ENCODE results near the gene SLC39A7. TPM values are rescaled to one million over a fixed set of nuclear protein-coding genes. Genes with fewer than 3 reads are reported as not detected.
A peak's percentile ranks its signal among the peaks of the same experiment; 100 is the strongest.

SLC39A7 gene
- total and polyA plus RNA-seq, 2 of the 13 experiments (the other 11 are each of a cell fraction or from before 2014, with no cell fraction given): 142 to 229 TPM

GRCh38 chr6:33204415-33205190, 3.9 kb downstream of the SLC39A7 start, which contains the start of gene HSD17B8 (continued):
- TF ChIP-seq, protein P1, sequence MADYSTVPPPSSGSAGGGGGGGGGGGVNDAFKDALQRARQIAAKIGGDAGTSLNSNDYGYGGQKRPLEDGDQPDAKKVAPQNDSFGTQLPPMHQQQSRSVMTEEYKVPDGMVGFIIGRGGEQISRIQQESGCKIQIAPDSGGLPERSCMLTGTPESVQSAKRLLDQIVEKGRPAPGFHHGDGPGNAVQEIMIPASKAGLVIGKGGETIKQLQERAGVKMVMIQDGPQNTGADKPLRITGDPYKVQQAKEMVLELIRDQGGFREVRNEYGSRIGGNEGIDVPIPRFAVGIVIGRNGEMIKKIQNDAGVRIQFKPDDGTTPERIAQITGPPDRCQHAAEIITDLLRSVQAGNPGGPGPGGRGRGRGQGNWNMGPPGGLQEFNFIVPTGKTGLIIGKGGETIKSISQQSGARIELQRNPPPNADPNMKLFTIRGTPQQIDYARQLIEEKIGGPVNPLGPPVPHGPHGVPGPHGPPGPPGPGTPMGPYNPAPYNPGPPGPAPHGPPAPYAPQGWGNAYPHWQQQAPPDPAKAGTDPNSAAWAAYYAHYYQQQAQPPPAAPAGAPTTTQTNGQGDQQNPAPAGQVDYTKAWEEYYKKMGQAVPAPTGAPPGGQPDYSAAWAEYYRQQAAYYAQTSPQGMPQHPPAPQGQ (CRISPR knock-in tag; IDR thresholded peaks at IDR 0.05; ENCODE audit: borderline replicate concordance): no peak
- TF ChIP-seq BCL3 (CRISPR knock-in tag; IDR thresholded peaks at IDR 0.05) (no peak), ZBTB49 (CRISPR knock-in tag; IDR thresholded peaks at IDR 0.05; ENCODE audit: borderline replicate concordance) (no peak), ZNF280B (CRISPR knock-in tag; IDR thresholded peaks at IDR 0.05; ENCODE audit: borderline replicate concordance) (no peak), ZNF784 (CRISPR knock-in tag; IDR thresholded peaks at IDR 0.05; ENCODE audit: borderline replicate concordance) (peak; percentile 52; the same call in 1 of the 2 replicates), MLX (CRISPR knock-in tag; IDR thresholded peaks at IDR 0.05) (no peak), NFYC (CRISPR knock-in tag; IDR thresholded peaks at IDR 0.05) (peak; percentile 87), RAD51 (IDR thresholded peaks at IDR 0.05; ENCODE audit: borderline replicate concordance) (no peak), TFE3 (CRISPR knock-in tag; IDR thresholded peaks at IDR 0.05) (no peak), ZNF740 (CRISPR knock-in tag; IDR thresholded peaks at IDR 0.05) (peak; percentile 83; the same call in 1 of the 2 replicates), DNMT1 (CRISPR knock-in tag; IDR thresholded peaks at IDR 0.05) (peak; percentile 48; the same call in 1 of the 2 replicates), ZNF598 (CRISPR knock-in tag; IDR thresholded peaks at IDR 0.05; ENCODE audit: borderline replicate concordance) (0 out of 2 replicates have a peak, but pooled peaks have one; percentile 40)
- TF ChIP-seq, protein P2, sequence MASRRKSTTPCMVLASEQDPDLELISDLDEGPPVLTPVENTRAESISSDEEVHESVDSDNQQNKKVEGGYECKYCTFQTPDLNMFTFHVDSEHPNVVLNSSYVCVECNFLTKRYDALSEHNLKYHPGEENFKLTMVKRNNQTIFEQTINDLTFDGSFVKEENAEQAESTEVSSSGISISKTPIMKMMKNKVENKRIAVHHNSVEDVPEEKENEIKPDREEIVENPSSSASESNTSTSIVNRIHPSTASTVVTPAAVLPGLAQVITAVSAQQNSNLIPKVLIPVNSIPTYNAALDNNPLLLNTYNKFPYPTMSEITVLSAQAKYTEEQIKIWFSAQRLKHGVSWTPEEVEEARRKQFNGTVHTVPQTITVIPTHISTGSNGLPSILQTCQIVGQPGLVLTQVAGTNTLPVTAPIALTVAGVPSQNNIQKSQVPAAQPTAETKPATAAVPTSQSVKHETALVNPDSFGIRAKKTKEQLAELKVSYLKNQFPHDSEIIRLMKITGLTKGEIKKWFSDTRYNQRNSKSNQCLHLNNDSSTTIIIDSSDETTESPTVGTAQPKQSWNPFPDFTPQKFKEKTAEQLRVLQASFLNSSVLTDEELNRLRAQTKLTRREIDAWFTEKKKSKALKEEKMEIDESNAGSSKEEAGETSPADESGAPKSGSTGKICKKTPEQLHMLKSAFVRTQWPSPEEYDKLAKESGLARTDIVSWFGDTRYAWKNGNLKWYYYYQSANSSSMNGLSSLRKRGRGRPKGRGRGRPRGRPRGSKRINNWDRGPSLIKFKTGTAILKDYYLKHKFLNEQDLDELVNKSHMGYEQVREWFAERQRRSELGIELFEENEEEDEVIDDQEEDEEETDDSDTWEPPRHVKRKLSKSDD (CRISPR knock-in tag; IDR thresholded peaks at IDR 0.05; ENCODE audit: low read depth): peak; percentile 90; the same call in 1 of the 2 replicates
